OCI-LY1 (cell line): Measurements from ENCODE around the gene WSCD2.

ENCODE experiments used
- H2AFZ ChIP-seq: fragments of 200-600 bp; sonication (generic), shearing (Covaris generic); 2 replicates; pipeline ENCODE4 v1.6.0; 2014; ENCODE audit warnings: antibody characterized with exemption, mild to moderate bottlenecking, low read length
- H3F3A ChIP-seq: fragments of 200-600 bp; sonication (generic), shearing (Covaris generic); 2 replicates; pipeline ENCODE4 v1.6.0; 2014; ENCODE audit warnings: mild to moderate bottlenecking, antibody characterized with exemption, low read length, moderate library complexity; ENCODE audit not compliant: insufficient read depth
- H3K27ac ChIP-seq: fragments of 200-600 bp; sonication (generic); 2 replicates; pipeline ENCODE4 v1.5.1; 2014; ENCODE audit warnings: low read length, mixed run types, mild to moderate bottlenecking, low read depth; ENCODE audit not compliant: poor library complexity, severe bottlenecking
- H3K27me3 ChIP-seq: fragments of 200-600 bp; sonication (generic); 2 replicates; pipeline ENCODE4 v1.6.0; 2014; ENCODE audit warnings: antibody characterized with exemption, mild to moderate bottlenecking, low read length, moderate library complexity; ENCODE audit not compliant: insufficient read depth
- H3K36me3 ChIP-seq: fragments of 200-600 bp; sonication (generic); 2 replicates; pipeline ENCODE4 v1.6.1; 2014; ENCODE audit warnings: mild to moderate bottlenecking, antibody characterized with exemption, low read length, moderate library complexity, mixed read lengths; ENCODE audit not compliant: insufficient read depth
- H3K4me1 ChIP-seq: fragments of 200-600 bp; sonication (generic); 2 replicates; pipeline ENCODE4 v1.5.1; 2014; ENCODE audit warnings: mild to moderate bottlenecking, low read length, moderate library complexity; ENCODE audit not compliant: insufficient read depth, severe bottlenecking
- H3K4me2 ChIP-seq: fragments of 200-600 bp; sonication (generic), shearing (Covaris generic); 2 replicates; pipeline ENCODE4 v1.6.1; 2014; ENCODE audit warnings: low read length
- H3K4me3 ChIP-seq: fragments of 200-600 bp; sonication (generic); 2 replicates; pipeline ENCODE4 v1.5.1; 2014; ENCODE audit warnings: low read length, low read depth, mild to moderate bottlenecking, mixed read lengths; ENCODE audit not compliant: poor library complexity, severe bottlenecking
- H3K79me2 ChIP-seq: fragments of 200-600 bp; shearing (Covaris generic); 2 replicates; pipeline ENCODE4 v1.6.1; 2016; ENCODE audit warnings: mixed run types, low read length, mixed read lengths; ENCODE audit not compliant: insufficient read depth
- H3K9ac ChIP-seq: fragments of 200-600 bp; sonication (generic), shearing (Covaris generic); 2 replicates; pipeline ENCODE4 v1.6.1; 2014; ENCODE audit warnings: mild to moderate bottlenecking, low read length, mixed read lengths
- H3K9me2 ChIP-seq: fragments of 200-600 bp; sonication (generic), shearing (Covaris generic); 2 replicates; pipeline ENCODE4 v1.6.1; 2014; ENCODE audit warnings: low read depth, mild to moderate bottlenecking, low read length, mixed read lengths
- H3K9me3 ChIP-seq: fragments of 200-600 bp; shearing (Covaris generic); 2 replicates; pipeline ENCODE4 v1.6.1; 2014; ENCODE audit warnings: low read length, mixed read lengths
- H4K20me1 ChIP-seq: fragments of 200-600 bp; sonication (generic), shearing (Covaris generic); 2 replicates; pipeline ENCODE4 v1.6.0; 2016; ENCODE audit warnings: mild to moderate bottlenecking, low read length; ENCODE audit not compliant: insufficient read depth
- EZH2 ChIP-seq: fragments of 200-600 bp; sonication (generic), shearing (Covaris generic); IDR thresholded peaks from 2 replicates; pipeline ENCODE4 v1.8.0; 2017; ENCODE audit warnings: borderline replicate concordance, mixed run types, mild to moderate bottlenecking, antibody characterized with exemption, low read length, moderate library complexity, mixed read lengths
- TF ChIP-seq, protein P1 (sequence below): fragments of 200-600 bp; sonication (generic), shearing (Covaris generic); IDR thresholded peaks from 2 replicates; pipeline ENCODE4 v1.5.1; 2017; ENCODE audit warnings: mild to moderate bottlenecking, antibody characterized with exemption, low read length, moderate library complexity, mixed read lengths

Gene WSCD2

GRCh38 chr12:108265505-108265904 lies 136.4 kb downstream of the WSCD2 start:
- TF ChIP-seq, protein P1, sequence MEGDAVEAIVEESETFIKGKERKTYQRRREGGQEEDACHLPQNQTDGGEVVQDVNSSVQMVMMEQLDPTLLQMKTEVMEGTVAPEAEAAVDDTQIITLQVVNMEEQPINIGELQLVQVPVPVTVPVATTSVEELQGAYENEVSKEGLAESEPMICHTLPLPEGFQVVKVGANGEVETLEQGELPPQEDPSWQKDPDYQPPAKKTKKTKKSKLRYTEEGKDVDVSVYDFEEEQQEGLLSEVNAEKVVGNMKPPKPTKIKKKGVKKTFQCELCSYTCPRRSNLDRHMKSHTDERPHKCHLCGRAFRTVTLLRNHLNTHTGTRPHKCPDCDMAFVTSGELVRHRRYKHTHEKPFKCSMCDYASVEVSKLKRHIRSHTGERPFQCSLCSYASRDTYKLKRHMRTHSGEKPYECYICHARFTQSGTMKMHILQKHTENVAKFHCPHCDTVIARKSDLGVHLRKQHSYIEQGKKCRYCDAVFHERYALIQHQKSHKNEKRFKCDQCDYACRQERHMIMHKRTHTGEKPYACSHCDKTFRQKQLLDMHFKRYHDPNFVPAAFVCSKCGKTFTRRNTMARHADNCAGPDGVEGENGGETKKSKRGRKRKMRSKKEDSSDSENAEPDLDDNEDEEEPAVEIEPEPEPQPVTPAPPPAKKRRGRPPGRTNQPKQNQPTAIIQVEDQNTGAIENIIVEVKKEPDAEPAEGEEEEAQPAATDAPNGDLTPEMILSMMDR, result no peak
- no peak for TF ChIP-seq EZH2
- H3K79me2 ChIP-seq, result no peaks in the 10 kb centered on the region
- no peak overlapping the region for H3K4me2 ChIP-seq
- no peak overlapping the region for H3K9ac ChIP-seq
- H3K4me1 ChIP-seq, result no peaks in the 10 kb centered on the region
- no peaks in the 10 kb centered on the region for H3F3A ChIP-seq
- H4K20me1 ChIP-seq, result no peaks in the 10 kb centered on the region
- no peak overlapping the region for H3K27ac ChIP-seq
- no peaks in the 10 kb centered on the region for H3K27me3 ChIP-seq
- H3K9me3 ChIP-seq, result no peaks in the 10 kb centered on the region
- no peak overlapping the region for H2AFZ ChIP-seq
- H3K4me3 ChIP-seq, result no peak overlapping the region
- no peaks in the 10 kb centered on the region for H3K36me3 ChIP-seq
- no peaks in the 10 kb centered on the region for H3K9me2 ChIP-seq

- no peaks in the 10 kb centered on the region for H3F3A ChIP-seq
- no peak overlapping the region for H3K4me3 ChIP-seq
- no peak overlapping the region for H3K4me2 ChIP-seq
- no peak overlapping the region for H2AFZ ChIP-seq
- H3K79me2 ChIP-seq, result no peaks in the 10 kb centered on the region
- H3K9me2 ChIP-seq, result no peaks in the 10 kb centered on the region
- H3K36me3 ChIP-seq, result no peaks in the 10 kb centered on the region
- H3K9ac ChIP-seq, result no peak overlapping the region
- H4K20me1 ChIP-seq, result no peaks in the 10 kb centered on the region
- H3K27me3 ChIP-seq, result no peaks in the 10 kb centered on the region
- no peak overlapping the region for H3K27ac ChIP-seq
- no peaks in the 10 kb centered on the region for H3K4me1 ChIP-seq
- no peak for TF ChIP-seq EZH2
- no peaks in the 10 kb centered on the region for H3K9me3 ChIP-seq
Measured at GRCh38 chr12:108266131-108266530, 137.0 kb downstream of the WSCD2 start.

- no peak overlapping the region for H3K9ac ChIP-seq
- no peak overlapping the region for H3K4me2 ChIP-seq
- no peaks in the 10 kb centered on the region for H3K79me2 ChIP-seq
- no peak overlapping the region for H3K27ac ChIP-seq
- H3F3A ChIP-seq, result no peaks in the 10 kb centered on the region
- no peak overlapping the region for H2AFZ ChIP-seq
- H3K9me3 ChIP-seq, result no peaks in the 10 kb centered on the region
- H4K20me1 ChIP-seq, result no peaks in the 10 kb centered on the region
- H3K4me1 ChIP-seq, result no peaks in the 10 kb centered on the region
- no peak overlapping the region for H3K4me3 ChIP-seq
- H3K27me3 ChIP-seq, result no peaks in the 10 kb centered on the region
- H3K36me3 ChIP-seq, result no peaks in the 10 kb centered on the region
- no peak for TF ChIP-seq EZH2
- TF ChIP-seq, protein P1, result no peak
- no peaks in the 10 kb centered on the region for H3K9me2 ChIP-seq
Measured at GRCh38 chr12:108267450-108267849, 138.4 kb downstream of the WSCD2 start.

DNA sequence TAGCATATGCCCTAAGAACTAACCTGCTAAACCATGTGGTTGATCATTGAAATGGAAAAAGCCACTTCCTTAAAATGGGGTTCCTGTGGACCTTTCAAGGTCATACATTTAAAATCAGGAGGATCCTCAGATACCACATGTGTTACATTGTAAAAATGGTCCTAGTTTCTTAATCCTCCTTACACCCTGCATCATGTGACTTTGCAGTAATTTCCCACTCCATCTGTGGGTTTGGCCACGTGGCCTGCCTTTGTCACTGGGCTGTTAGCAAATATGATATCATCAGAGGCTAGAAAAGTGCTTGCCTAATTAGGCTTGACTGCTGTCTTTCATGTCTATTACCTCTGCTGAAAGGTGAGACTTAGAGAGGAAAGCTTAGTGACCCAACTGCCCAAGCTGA lies 139.3 kb downstream of the WSCD2 start:
- Histone ChIP-seq H3K4me2 (no peak overlapping the region), H3F3A (no peaks in the 10 kb centered on the region), H3K4me3 (no peak overlapping the region), H3K9me3 (no peaks in the 10 kb centered on the region), H3K79me2 (no peaks in the 10 kb centered on the region), H3K36me3 (no peaks in the 10 kb centered on the region), H2AFZ (no peak overlapping the region), H3K27me3 (no peaks in the 10 kb centered on the region), H4K20me1 (no peaks in the 10 kb centered on the region), H3K4me1 (no peaks in the 10 kb centered on the region), H3K9me2 (no peaks in the 10 kb centered on the region), H3K9ac (no peak overlapping the region), H3K27ac (no peak overlapping the region)
- TF ChIP-seq, protein P1, result no peak
- no peak for TF ChIP-seq EZH2
